HG02840 (cell line): Measurements from ENCODE around the gene NBDY.

ENCODE experiments used
- ATAC-seq: cut with Tn5 transposase; IDR thresholded peaks from one replicate; pipeline ENCODE4 v1.9.1; 2021; ENCODE audit warnings: mild to moderate bottlenecking, moderate library complexity, moderate number of reproducible peaks; ENCODE audit not compliant: unreplicated experiment, low FRiP score

The NBDY gene

GRCh38 chrX:56784666-56785065, 55.6 kb downstream of the NBDY start:
- ATAC-seq, result no peak

DNA sequence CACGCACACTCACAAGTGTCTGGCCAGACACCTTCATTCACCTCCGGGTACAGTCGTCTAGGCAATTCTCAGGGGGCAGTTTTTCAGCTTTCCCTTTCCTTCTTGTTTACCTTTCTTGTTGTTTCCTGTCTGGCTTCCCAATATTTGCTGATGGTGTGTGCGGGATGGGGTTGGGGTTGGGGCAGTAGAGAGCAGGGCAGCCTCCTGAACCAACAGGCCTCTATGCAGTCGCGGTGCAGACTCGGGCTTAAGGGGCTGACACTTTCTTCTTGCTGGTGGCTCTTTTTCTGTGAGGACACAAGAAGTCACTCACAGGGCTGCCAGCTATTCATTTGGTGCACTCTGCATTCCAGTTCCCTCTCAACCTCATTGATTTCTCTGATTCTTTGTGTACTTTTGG, 56.4 kb downstream of the NBDY start:
- ATAC-seq, result no peak

- no peak for ATAC-seq
Observed at GRCh38 chrX:56786889-56787733, 58.1 kb downstream of the NBDY start.

DNA sequence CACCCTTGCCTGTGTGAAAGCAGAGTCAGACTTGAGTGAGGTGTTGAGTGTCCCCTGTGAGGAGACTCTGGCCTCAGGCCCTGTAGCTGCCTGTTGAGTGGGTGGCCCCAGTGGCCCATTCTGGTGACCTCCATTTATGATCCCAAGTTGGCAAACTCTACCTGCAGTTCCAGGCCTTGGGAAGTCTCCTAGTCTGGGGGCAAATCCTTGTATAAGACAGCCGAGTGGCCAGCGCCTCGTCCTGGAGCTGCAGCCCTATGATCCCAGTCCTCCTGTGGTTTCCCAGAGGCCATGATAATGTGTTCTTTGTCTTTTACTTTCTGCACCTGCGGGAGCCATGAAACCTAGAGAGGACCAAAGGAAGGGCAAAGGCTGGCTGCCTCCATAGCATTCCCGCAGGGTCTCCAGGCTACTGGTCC, 58.7 kb downstream of the NBDY start:
- ATAC-seq, result no peak

DNA sequence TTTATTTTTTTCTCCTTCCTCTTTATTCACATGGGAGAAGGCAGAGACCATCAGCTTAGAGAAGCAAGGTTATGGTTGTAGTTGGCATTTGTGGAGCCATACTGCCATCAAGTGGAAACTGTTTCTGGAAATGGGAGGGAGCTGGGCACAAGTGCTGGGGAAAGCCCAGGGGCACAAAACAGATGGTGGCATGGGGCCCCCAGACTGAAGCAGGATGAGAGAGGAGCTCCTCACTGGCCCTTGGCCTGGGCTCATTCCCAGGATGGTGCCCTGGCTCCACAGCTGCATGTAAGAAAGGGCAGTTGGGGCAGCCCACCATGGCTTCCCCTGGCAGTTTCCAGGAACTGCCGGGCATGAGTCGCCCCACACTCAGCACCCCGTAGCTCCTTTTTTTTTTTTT, 59.2 kb downstream of the NBDY start:
- ATAC-seq, result no peak

- ATAC-seq, result no peak
Observed at GRCh38 chrX:56788717-56789122, 59.7 kb downstream of the NBDY start.

- no peak for ATAC-seq
Observed at GRCh38 chrX:56789518-56790070, 60.6 kb downstream of the NBDY start.

DNA sequence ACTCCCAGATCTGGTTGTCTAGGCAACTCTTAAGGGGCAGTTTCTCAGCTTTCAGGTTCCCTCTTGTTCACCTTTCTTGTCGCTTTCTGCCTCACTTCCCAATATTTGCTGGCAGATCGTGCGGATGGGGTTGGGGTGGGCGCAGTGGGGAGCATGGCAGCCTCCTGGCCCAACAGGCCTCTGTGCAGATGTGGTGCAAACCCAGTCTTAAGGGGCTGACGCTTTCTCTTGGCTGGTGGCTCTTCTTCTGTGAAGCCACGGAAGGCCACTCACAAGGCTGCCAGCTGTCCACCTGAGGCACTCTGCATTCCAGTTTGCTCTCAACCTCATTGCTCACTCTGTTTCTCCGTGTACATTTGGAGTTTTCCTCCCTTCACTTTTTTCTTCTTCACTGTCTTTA, 61.7 kb downstream of the NBDY start:
- no peak for ATAC-seq

DNA sequence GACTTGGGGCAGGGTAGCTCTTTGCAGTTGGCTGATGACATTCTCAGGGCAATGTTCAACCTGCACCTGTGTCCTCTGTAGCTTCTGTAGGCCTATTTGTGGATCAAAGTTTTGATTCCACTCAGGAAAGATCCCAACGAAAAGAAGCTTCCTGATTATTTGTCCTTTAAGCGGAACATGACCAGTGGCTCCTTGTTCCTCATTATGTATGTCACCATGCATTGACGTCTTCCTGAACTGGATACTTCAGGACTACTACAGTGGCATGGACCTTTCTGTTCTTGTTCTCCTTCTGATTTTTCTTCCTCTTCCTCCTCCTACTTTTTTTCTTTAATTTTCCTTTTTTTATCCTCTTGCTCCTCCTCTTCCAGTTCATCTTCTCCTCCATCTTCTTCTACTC, 62.4 kb downstream of the NBDY start:
- no peak for ATAC-seq

DNA sequence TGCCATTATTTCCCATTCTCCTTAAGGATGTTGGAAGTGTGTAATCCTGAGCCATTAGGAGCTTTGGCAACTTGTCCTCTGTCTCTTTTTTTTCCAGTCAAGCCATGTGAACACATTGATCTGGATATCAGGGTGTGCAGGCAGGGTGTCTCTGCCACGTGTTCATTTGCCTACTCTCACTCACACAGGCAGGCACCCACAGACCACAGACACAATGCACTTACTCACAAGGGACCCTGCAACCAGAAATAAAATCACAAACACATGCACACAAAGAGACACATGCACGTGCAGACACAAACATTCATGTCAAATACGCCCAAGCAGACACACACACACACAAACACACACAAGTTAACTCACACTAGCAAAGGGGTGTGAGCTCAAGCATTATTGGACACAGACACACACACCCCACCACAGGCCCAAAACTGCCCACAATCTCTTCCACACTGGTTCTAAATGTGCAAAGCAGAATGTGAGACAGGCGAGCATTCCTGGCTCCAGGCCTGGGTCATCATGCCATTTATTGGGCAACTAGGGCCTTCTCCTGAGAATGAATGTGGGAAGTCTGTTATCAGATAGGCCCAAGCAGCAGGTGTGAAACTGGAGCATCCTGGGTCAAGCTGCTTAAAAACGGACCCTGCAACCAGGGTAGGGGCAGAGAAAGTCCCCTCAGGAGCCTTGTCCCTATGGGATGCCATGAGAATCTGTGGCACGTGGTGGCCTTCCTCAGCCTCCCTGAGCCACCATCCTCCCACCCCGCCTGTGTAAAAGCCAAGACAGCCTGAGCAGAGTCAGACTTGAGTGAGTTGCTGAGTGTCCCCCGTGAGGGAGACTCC, 63.4 kb downstream of the NBDY start:
- ATAC-seq, result no peak

- no peak for ATAC-seq
Observed at GRCh38 chrX:56793112-56793430, 64.0 kb downstream of the NBDY start.

DNA sequence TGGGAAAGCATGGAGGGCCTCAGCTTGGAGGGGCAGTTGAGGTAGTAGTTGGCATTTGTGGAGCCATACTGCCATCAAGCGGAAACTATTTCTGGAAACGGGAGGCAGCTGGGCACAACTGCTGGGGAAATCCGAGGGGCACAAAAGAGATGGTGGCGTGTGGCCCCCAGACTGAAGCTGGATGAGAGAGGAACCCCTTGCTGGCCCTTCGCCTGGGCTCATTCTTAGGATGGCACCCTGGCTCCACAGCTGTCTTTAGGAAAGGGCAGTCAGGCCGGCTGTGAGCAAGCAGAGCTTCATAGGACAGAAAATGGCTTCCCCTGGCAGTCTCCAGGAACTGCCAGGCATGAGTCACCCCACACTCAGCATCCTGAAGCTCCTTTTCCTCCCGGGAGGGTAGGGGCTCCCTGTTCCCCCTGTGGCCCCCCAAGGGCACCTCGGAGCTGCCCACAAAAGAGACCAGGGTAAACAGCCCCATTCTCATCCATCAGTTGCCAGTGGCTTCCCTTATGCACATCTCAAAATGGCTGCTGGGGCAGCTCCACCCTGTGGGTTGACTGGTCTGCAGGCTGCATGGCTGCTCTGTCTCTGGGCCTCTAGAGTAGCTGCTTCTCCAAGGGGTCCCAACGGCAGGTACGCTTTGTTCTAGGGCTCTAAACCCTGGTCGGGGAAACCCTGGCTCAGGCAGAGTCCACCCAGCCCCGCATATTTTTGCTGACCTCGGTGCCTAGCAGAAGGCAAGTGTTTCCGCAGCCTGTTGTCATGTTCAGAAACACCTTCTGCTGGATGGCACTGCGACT, 64.7 kb downstream of the NBDY start:
- no peak for ATAC-seq

- no peak for ATAC-seq
Observed at GRCh38 chrX:56794404-56795230, 65.6 kb downstream of the NBDY start.

DNA sequence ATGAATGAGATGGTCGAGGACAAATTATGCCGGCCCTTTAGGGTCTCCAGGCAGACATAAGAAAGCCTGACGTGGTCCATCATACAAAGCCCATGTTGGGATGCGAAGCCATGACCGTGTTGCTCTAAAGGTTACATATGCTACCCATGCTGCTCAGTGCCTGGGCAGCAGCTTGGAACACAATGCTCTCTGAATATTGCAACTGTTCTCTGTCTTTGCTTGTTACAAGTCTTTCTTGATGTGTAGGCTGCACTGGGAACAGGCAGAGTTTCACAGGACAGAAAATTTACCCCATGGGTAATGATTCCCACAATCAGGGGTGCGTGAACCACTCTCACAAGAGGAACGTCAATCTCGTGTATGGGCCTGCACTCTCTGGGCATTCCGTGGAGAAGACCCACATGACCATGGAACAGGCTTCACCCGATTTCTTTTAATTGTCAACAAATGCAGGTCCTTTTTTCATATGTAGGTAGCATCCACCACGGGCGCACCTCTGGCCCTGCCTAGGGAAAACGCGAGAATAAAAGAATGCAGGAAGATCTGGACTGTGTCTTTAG, 66.3 kb downstream of the NBDY start:
- ATAC-seq, result no peak

- ATAC-seq, result no peak
Observed at GRCh38 chrX:56796641-56797395, 67.8 kb downstream of the NBDY start.

GRCh38 chrX:56797574-56798338, 68.7 kb downstream of the NBDY start:
- no peak for ATAC-seq

GRCh38 chrX:56798339-56798711, 69.3 kb downstream of the NBDY start:
- no peak for ATAC-seq
